Breast epithelium (tissue), 3 donors: ENCODE measurements around the gene GALNT9.

Source experiments
- POLR2A ChIP-seq: fragments of 450-650 bp; IDR thresholded peaks from one replicate; pipeline ENCODE4 v1.6.1; 2016; ENCODE audit warnings: antibody characterized with exemption, mild to moderate bottlenecking, moderate library complexity
- POLR2AphosphoS5 ChIP-seq, 3 donors: sonication (generic); formaldehyde crosslinking; IDR thresholded peaks; one replicate each; pipeline ENCODE4 v1.6.1; 2017; ENCODE audit warnings: antibody characterized with exemption in 3 of 3
- TF ChIP-seq, protein P1 (sequence below), 3 donors: fragments of 450-650 bp; IDR thresholded peaks; one replicate each; pipeline ENCODE4 v1.5.1; 2016 to 2017; ENCODE audit warnings: antibody characterized with exemption in 3 of 3, mild to moderate bottlenecking in 3 of 3, moderate library complexity in 3 of 3

GRCh38 chr12:132305560-132305966 lies 23.8 kb downstream of the GALNT9 start:
- TF ChIP-seq, protein P1, sequence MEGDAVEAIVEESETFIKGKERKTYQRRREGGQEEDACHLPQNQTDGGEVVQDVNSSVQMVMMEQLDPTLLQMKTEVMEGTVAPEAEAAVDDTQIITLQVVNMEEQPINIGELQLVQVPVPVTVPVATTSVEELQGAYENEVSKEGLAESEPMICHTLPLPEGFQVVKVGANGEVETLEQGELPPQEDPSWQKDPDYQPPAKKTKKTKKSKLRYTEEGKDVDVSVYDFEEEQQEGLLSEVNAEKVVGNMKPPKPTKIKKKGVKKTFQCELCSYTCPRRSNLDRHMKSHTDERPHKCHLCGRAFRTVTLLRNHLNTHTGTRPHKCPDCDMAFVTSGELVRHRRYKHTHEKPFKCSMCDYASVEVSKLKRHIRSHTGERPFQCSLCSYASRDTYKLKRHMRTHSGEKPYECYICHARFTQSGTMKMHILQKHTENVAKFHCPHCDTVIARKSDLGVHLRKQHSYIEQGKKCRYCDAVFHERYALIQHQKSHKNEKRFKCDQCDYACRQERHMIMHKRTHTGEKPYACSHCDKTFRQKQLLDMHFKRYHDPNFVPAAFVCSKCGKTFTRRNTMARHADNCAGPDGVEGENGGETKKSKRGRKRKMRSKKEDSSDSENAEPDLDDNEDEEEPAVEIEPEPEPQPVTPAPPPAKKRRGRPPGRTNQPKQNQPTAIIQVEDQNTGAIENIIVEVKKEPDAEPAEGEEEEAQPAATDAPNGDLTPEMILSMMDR (IDR thresholded peaks at IDR 0.05) = no peak
- TF ChIP-seq POLR2AphosphoS5 (IDR thresholded peaks at IDR 0.05) (no peak), POLR2A (no peak)
